ENCODE results near the gene TPM2.
"Not testable (repeated sequence)": the region's sequence is repeated elsewhere in the genome, so short reads cannot be mapped to it uniquely, and the experiment has no call there.

The TPM2 gene

GRCh38 chr9:35650341-35651158 is 39.2 kb downstream of the TPM2 start, which contains the start of gene SIT1:
Gene SIT1, minus strand, starts transcription at chr9:35650931. Its CDS starts 78 bp downstream, at chr9:35650853.
- no peak for DNase-seq

DNA sequence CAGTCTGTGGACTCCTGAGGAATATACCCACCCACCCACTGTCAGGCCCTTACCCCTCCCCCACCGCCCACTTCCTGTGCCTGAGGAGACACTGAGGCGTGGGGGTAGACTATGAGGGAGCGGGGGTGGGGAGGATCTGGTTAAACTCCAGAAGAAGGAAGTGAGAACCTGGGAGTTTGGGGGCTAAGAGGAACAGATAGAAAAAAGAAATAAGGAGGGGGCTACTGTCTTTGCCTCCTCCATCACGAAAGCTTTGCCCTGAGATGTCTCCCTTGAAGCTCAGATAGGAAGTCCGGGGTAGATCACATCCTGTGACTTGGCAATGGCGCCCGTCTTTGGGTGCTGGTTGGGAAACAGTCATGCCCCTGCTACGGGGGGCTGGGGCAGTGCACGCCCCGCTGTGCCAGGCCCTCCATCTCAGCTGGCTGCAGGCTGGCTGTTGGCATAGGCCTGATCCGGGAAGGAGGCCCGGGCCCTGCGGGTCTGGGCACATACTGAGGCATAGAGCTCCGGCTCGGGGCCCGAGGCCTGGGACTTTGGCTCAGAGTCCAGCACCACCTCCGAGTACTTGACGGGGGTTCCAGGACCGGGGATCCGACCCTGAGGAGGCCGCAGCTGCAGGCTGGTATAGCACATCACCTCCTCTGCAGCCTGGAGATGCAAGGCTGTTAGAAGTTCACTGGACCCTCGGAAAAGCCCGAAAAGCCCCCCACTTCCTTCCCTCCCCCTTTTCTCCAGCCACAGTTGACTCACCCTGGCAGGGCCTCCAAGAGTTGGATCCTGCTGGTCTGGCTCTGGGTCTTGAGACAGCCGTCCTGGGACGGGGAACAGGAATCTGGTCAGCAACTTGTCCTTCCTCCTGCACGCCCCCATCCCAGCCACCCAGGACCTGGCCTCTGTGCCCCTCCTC is 40.0 kb downstream of the TPM2 start:
- no peak for DNase-seq

DNA sequence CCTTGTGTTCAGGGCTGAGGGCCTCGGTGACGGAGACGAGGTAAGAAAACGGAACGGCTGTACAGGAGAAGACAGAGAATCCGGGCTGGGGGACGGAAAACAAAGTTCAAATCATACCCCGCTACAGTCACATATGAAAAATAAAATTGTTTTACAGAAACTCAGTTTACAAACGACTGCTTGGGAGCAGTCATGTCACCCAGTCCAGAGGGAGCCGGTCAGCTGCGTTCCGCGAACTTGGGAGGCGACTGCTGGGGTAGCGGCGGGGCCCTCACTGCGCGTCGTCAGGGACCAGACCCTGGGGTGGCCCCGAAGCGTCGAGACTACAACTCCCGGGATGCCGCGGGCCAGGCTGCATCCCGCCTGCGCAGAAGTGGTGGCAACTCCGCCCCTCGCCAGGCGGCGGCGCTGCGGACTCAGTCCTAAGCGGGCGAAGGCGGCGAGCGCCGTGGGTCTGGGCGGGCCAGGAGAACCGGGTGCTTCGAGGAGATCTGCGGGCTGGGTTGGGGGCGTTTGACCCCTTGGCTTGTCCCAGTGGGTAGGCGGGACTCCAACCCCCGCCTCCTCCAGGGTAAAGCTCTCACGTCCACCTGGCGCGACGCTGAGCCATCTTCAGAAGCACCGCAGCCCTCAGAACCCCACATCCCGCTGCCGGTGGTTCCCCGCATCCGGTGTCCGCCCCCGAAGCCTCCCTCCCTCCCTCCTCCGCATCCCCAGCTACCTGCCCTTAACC is 43.0 kb downstream of the TPM2 start:
- DNase-seq: peak; percentile 85

DNA sequence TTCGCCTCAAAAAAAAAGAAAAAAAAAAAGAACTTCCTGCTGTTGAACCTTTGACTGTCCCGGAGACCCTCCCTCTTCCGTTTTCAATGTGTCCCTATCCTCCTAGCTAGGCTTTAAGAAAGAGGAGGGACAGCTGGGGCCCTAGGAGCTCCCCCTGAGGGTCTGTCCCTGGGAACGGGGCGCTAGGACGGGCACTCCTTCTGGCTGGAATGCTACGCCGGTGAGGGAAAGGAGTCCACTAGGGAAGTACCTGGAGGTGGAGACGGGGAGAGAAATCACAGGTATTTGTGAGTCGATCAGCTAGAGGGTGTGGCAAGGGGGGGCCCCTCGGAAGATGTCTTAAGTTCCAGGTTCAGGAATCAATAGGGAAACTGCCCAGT is 43.6 kb downstream of the TPM2 start:
- no peak for DNase-seq

- not testable (repeated sequence) for DNase-seq
These were observed 44.0 kb downstream of the TPM2 start for GRCh38 chr9:35645736-35646135.

- DNase-seq: no peak
These were observed 46.7 kb downstream of the TPM2 start for GRCh38 chr9:35643046-35643445.

DNA sequence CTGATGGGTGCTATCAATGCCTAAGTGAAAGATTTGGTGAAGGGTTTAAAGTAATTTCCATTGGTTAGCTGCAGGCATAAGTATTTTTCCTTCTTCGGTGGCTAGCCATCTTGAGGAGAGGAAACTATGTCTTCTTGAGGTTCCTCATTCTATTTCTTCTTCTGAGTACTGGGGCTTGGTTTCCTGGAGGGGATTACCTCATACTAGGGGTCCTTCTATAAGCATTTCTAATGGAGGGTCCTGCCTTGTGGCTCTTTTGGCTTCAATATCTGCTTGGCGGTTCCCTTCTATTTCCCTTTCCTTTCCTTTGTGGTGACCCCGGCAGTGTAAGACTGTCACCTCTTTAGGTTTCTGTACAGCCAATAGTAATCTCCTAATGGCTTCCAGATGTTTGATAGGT is 48.2 kb downstream of the TPM2 start:
- not testable (repeated sequence) for DNase-seq

- not testable (repeated sequence) for DNase-seq
These were observed 49.3 kb downstream of the TPM2 start for GRCh38 chr9:35640431-35640830.

- no peak for DNase-seq
These were observed 50.1 kb downstream of the TPM2 start for GRCh38 chr9:35639631-35640030.

DNA sequence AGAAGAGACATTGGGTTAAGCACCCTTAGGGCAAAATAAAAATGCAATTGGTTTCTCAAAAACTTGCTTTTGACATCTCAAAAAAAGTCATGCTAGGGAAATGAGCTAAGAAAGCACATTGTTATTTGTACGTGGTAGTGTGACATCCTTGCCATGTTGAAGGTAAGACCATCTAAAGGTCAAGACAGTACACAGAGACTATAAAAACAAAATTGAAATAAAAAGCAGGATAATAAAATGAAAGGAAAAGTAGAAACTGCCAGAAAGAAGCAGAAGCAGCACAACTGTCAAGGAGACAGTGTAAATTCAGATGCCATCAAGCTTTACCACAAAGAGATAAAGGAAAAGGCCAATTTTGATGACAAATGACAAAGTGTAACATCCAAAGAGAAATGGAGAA is 50.5 kb downstream of the TPM2 start:
- DNase-seq: not testable (repeated sequence)

DNA sequence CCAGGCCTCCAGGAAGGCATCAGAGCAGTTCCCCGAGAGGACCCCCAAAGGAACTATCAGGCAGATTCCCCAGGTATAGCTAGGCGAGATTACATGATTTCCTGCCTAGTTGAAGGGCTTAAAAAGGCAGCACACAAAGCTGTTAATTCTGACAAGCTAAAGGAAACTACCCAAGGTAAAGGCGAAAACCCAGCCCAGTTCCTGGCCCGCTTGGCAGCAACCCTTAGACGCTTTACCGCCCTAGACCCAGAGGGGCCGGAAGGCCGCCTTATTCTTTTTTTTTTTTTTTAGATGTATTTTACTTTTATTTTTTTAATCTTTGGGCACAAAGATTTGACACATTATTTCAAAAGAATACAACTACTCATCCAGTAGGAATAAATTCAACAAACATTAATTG is 51.0 kb downstream of the TPM2 start:
- not testable (repeated sequence) for DNase-seq

DNA sequence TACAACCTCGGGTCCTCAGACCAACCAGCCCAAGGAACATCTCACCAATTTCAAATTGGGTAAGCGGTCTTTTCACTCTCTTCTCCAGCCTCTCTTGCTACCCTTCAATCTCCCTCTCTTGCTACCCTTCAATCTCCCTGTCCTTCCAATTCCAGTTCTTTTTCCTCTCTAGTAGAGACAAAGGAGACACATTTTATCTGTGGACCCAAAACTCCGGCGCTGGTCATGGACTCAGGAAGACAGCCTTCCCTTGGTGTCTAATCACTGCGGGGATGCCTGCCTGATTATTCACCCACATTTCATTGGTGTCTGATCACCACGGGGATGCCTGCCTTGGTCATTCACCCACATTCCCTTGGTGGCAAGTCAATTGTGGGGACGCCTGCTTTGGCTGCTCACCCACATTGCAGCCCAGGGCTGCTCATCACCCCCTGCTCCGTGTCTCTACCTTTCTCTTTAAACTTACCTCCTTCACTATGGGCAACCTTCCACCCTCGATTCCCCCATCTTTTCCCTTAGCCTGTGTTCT is 52.2 kb downstream of the TPM2 start:
- not testable (repeated sequence) for DNase-seq

DNA sequence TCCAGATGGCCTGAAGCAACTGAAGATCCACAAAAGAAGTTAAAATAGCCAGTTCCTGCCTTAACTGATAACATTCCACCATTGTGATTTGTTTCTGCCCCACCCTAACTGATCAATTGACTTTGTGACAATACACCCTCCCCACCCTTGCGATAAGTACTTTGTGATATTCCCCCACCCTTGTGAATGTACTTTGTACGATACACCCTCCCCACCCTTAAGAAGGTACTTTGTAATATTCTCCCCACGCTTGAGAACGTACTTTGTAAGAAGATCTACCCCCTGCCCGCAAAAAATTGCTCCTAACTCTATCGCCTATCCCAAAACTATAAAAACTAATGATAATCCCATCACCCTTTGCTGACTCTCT is 52.9 kb downstream of the TPM2 start:
- DNase-seq: not testable (repeated sequence)

GRCh38 chr9:35636135-35636876 is 53.4 kb downstream of the TPM2 start:
- DNase-seq: no peak

- DNase-seq: no peak
These were observed 54.0 kb downstream of the TPM2 start for GRCh38 chr9:35635730-35636129.
